HCT116 (cell line): ENCODE results near the gene SNCA. TPM values are rescaled to one million over a fixed set of nuclear protein-coding genes. Genes with fewer than 3 reads are reported as not detected.

Experiments used
- ATAC-seq: fragments of 200-7000 bp; cut with Tn5 transposase; 2 replicates; pipeline ENCODE4 v1.9.1; 2020; ENCODE audit warnings: mild to moderate bottlenecking, moderate library complexity
- BruUV-seq: library from RNA; stranded (reverse); fragments of 400-500 nt; replicated peaks from 2 replicates; lab custom pipeline; 2021; lab: Mats Ljungman, UMichigan
- CTCF ChIA-PET: fragments of 300-600 bp; sonication (Branson Sonifier 250); formaldehyde crosslinking; loops from one replicate; lab custom pipeline; 2021; ENCODE audit warnings: antibody characterized with exemption; lab: Charles Lee
- POLR2A ChIA-PET: fragments of 300-600, 350-600 bp; sonication (Branson Sonifier 250); formaldehyde crosslinking; loops from one replicate; lab custom pipeline; 2021; ENCODE audit warnings: antibody characterized with exemption; lab: Charles Lee
- RAD21 ChIA-PET, 2 experiments: fragments of 300-600 bp; sonication (Branson Sonifier 250); formaldehyde crosslinking; loops; one replicate each; lab custom pipeline; 2023; ENCODE audit warnings: low total read pairs in 2 of 2; ENCODE audit not compliant: uncharacterized antibody in 2 of 2, unreplicated experiment in 2 of 2, low non-redundant PET in 1 of 2; lab: Charles Lee
- DNase-seq: peaks from one replicate; pipeline ENCODE4 v3.0.0-alpha.2; 2010; ENCODE audit warnings: low read depth, low spot score
- H2AFZ ChIP-seq: fragments of 200-600 bp; shearing (Covaris generic), sonication (generic); 2 replicates; pipeline ENCODE4 v1.6.1; 2017; ENCODE audit warnings: low read depth, mixed run types, mixed read lengths, antibody characterized with exemption, low read length; ENCODE audit not compliant: poor library complexity, severe bottlenecking
- H3K27ac ChIP-seq: 2 replicates; pipeline ENCODE4 v1.5.1; 2012; ENCODE audit warnings: low read depth, low read length
- H3K27me3 ChIP-seq: fragments of 200-600 bp; sonication (generic); 2 replicates; pipeline ENCODE4 v1.6.1; 2016; ENCODE audit warnings: mixed run types, low read length, mixed read lengths; ENCODE audit not compliant: insufficient read depth
- H3K36me3 ChIP-seq, 2 experiments: fragments of 200-500 bp in 1 of 2; fragments of 200-600 bp in 1 of 2; sonication (Bioruptor generic) in 1 of 2; sonication (generic) in 1 of 2; 2 replicates each; pipeline versions ENCODE4 v1.5.1 to v1.6.1; 2014 to 2016; ENCODE audit warnings: low read length in 2 of 2, inconsistent platforms in 1 of 2, mixed read lengths in 1 of 2, mixed run types in 1 of 2; ENCODE audit not compliant: insufficient read depth in 2 of 2, control insufficient read depth in 1 of 2
- H3K4me1 ChIP-seq, 2 experiments: fragments of 200-600 bp in 1 of 2; sonication (generic) in 1 of 2; 2 replicates each; pipeline versions ENCODE4 v1.5.1 to v1.6.1; 2012 to 2017; ENCODE audit warnings: low read length in 2 of 2, inconsistent platforms in 1 of 2, mild to moderate bottlenecking in 1 of 2, mixed read lengths in 1 of 2, mixed run types in 1 of 2, moderate library complexity in 1 of 2; ENCODE audit not compliant: insufficient read depth in 2 of 2, control insufficient read depth in 1 of 2
- H3K4me2 ChIP-seq: fragments of 200-600 bp; sonication (generic); 2 replicates; pipeline ENCODE4 v1.6.1; 2017; ENCODE audit warnings: mixed run types, low read length, mixed read lengths
- H3K4me3 ChIP-seq, 2 experiments: fragments of 200-600 bp in 1 of 2; sonication (generic) in 1 of 2; replicated peaks in 1 of 2; 2 replicates each; pipeline ENCODE4 v1.5.1; 2011 to 2016; ENCODE audit warnings: low read length in 2 of 2, control low read depth in 1 of 2, low read depth in 1 of 2, mild to moderate bottlenecking in 1 of 2, mixed read lengths in 1 of 2, mixed run types in 1 of 2
- H3K79me2 ChIP-seq: fragments of 200-600 bp; sonication (generic); 2 replicates; pipeline ENCODE4 v1.6.1; 2017; ENCODE audit warnings: mild to moderate bottlenecking, mixed run types, low read length, moderate library complexity, mixed read lengths; ENCODE audit not compliant: insufficient read depth
- H3K9ac ChIP-seq: fragments of 200-600 bp; sonication (generic); 2 replicates; pipeline ENCODE4 v1.6.1; 2016; ENCODE audit warnings: low read length, mixed read lengths
- H3K9me2 ChIP-seq: fragments of 200-600 bp; sonication (generic), shearing (Covaris generic); 2 replicates; pipeline ENCODE4 v1.6.1; 2017; ENCODE audit warnings: mixed run types, mild to moderate bottlenecking, moderate library complexity; ENCODE audit not compliant: insufficient read depth
- H3K9me3 ChIP-seq, 2 experiments: fragments of 200-500 bp in 1 of 2; fragments of 200-600 bp in 1 of 2; sonication (Bioruptor generic) in 1 of 2; sonication (generic) in 1 of 2; 2 replicates each; pipeline ENCODE4 v1.6.1; 2014 to 2017; ENCODE audit warnings: low read length in 2 of 2, mixed read lengths in 2 of 2, inconsistent platforms in 1 of 2, low read depth in 1 of 2, mild to moderate bottlenecking in 1 of 2, mixed run types in 1 of 2, moderate library complexity in 1 of 2; ENCODE audit not compliant: control insufficient read depth in 1 of 2, insufficient read depth in 1 of 2
- H4K20me1 ChIP-seq: fragments of 200-600 bp; sonication (generic), shearing (Covaris generic); 2 replicates; pipeline ENCODE4 v1.6.1; 2017; ENCODE audit warnings: mixed run types, mild to moderate bottlenecking, moderate library complexity; ENCODE audit not compliant: insufficient read depth
- CBX3 ChIP-seq: IDR thresholded peaks from 2 replicates; pipeline ENCODE4 v1.6.1; 2012; ENCODE audit warnings: low read depth
- CEBPB ChIP-seq: IDR thresholded peaks from 2 replicates; pipeline ENCODE4 v1.6.1; 2012; ENCODE audit warnings: low read depth
- ELF1 ChIP-seq: IDR thresholded peaks from 2 replicates; pipeline ENCODE4 v1.6.1; 2012; ENCODE audit warnings: low read depth, borderline replicate concordance
- EZH2phosphoT487 ChIP-seq: fragments of 200-600 bp; IDR thresholded peaks from 2 replicates; pipeline ENCODE4 v1.6.1; 2018; ENCODE audit warnings: antibody characterized with exemption, borderline replicate concordance
- FOSL1 ChIP-seq: IDR thresholded peaks from 2 replicates; pipeline ENCODE4 v1.6.1; 2012; ENCODE audit warnings: low read depth
- JUND ChIP-seq: IDR thresholded peaks from 2 replicates; pipeline ENCODE4 v1.6.1; 2012
- SIN3A ChIP-seq: IDR thresholded peaks from 2 replicates; pipeline ENCODE4 v1.6.1; 2012; ENCODE audit warnings: low read depth
- SP1 ChIP-seq: IDR thresholded peaks from 2 replicates; pipeline ENCODE4 v1.6.1; 2012; ENCODE audit warnings: low read depth
- SRF ChIP-seq: IDR thresholded peaks from 2 replicates; pipeline ENCODE4 v1.6.1; 2012; ENCODE audit warnings: low read depth
- TCF7L2 ChIP-seq: IDR thresholded peaks from 2 replicates; pipeline ENCODE4 v1.7.0; 2011; ENCODE audit warnings: borderline replicate concordance, inconsistent platforms; ENCODE audit not compliant: insufficient read depth, insufficient read length; ENCODE audit errors: extremely low read depth
- YY1 ChIP-seq: IDR thresholded peaks from 2 replicates; pipeline ENCODE4 v1.6.1; 2011; ENCODE audit warnings: low read length, low read depth, moderate library complexity, mild to moderate bottlenecking; ENCODE audit not compliant: insufficient replicate concordance; ENCODE audit errors: extremely low read depth
- ZNF274 ChIP-seq: fragments of 200-500 bp; sonication (Bioruptor generic); IDR thresholded peaks from 2 replicates; pipeline ENCODE4 v1.6.1; 2014; ENCODE audit warnings: mild to moderate bottlenecking, low read depth, low read length, inconsistent platforms
- intact Hi-C: fragments of 100-400 bp; cut with micrococcal nuclease; formaldehyde crosslinking; loops from 2 replicates; pipeline ENCODE4 v1.10.0; 2022
- total RNA-seq: library from RNA; stranded (reverse); gene quantifications from one replicate; pipeline ENCODE4 v1.2.1, GENCODE V29; 2021; ENCODE audit not compliant: unreplicated experiment
- TF ChIP-seq, protein P1 (sequence below): IDR thresholded peaks from 2 replicates; pipeline ENCODE4 v1.6.1; 2011; ENCODE audit warnings: mild to moderate bottlenecking, low read length, moderate library complexity; ENCODE audit not compliant: insufficient replicate concordance; ENCODE audit errors: extremely low read depth

Gene SNCA
- total RNA-seq, 1 experiment from 2014 or later, result 1.0 TPM

DNA sequence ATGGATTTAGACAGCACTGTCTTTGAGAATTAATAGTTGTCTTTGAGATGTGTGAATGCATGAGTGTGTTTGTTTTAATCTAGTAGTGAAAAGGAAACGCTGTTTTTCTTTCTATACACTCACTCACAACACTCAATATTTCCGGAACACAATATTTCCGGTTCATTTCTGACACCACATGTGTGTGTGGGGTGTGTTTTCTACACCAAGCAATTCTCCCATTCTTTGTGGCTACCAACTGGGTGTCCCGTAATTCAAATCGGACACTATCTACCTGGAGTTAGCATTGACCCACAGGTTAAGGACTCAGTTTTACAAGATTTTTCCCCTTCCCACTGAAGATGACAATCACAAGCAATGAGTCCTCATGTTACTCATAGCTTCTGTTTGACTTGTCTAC is 113.9 kb downstream of the SNCA start:
- Histone ChIP-seq H3K4me1 (no peaks in the 10 kb centered on the region), H3K79me2 (no peaks in the 10 kb centered on the region), H3K27me3 (no peaks in the 10 kb centered on the region), H2AFZ (no peak overlapping the region), H3K4me2 (no peak overlapping the region), H3K9ac (no peak overlapping the region), H3K9me3 (no peaks in the 10 kb centered on the region), H4K20me1 (no peaks in the 10 kb centered on the region), H3K9me2 (no peaks in the 10 kb centered on the region), H3K36me3 (no peaks in the 10 kb centered on the region), H3K27ac (no peak overlapping the region), H3K4me3 (no peak overlapping the region)
- TF ChIP-seq CEBPB, result no peak
- TF ChIP-seq, protein P1, sequence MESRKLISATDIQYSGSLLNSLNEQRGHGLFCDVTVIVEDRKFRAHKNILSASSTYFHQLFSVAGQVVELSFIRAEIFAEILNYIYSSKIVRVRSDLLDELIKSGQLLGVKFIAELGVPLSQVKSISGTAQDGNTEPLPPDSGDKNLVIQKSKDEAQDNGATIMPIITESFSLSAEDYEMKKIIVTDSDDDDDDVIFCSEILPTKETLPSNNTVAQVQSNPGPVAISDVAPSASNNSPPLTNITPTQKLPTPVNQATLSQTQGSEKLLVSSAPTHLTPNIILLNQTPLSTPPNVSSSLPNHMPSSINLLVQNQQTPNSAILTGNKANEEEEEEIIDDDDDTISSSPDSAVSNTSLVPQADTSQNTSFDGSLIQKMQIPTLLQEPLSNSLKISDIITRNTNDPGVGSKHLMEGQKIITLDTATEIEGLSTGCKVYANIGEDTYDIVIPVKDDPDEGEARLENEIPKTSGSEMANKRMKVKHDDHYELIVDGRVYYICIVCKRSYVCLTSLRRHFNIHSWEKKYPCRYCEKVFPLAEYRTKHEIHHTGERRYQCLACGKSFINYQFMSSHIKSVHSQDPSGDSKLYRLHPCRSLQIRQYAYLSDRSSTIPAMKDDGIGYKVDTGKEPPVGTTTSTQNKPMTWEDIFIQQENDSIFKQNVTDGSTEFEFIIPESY, result no peak
- no peak for TF ChIP-seq ELF1
- no peak for TF ChIP-seq SRF
- no peak for TF ChIP-seq YY1
- TF ChIP-seq SP1, result no peak
- no peak for TF ChIP-seq CBX3
- no peak for TF ChIP-seq ZNF274
- no peak for TF ChIP-seq FOSL1
- no peak for TF ChIP-seq JUND
- no peak for TF ChIP-seq SIN3A
- no peak for TF ChIP-seq EZH2phosphoT487
- no peak for TF ChIP-seq TCF7L2
- DNase-seq (no peak), ATAC-seq (no peak)
- CTCF ChIA-PET, result no interaction called here
- no TSS peak for BruUV-seq
- RAD21 ChIA-PET, result no interaction called here
- intact Hi-C loops, result no loop called here
- POLR2A ChIA-PET, result no interaction called here
